Measurements from ENCODE around the gene JPH2.

The JPH2 gene

DNA sequence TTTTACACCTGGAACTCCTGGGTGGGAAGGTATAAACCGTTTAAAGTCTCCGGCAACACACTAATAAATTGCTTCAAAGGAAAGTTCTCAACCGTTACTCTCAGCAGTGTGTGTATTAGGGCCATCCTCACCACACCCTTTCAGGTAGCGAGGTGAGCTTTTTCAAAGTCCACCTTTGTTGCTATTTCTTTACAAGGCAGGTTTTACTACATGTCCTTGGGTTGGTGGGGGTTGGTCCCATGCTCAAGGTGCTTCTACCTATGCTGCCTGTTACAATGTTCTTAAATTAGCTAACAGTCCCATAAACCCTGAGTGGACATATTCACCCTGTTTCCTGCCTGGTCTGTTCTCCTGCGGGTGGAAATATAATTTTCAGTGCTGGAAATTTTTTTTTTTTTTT, 36.7 kb upstream of the JPH2 start:
- H3K9me3 ChIP-seq (ENCODE audit: insufficient read depth, low read length): no peaks in the 10 kb centered on the region
- no peaks in the 10 kb centered on the region for H3K27me3 ChIP-seq (ENCODE audit: low read depth, low read length)
- no peak overlapping the region for H3K4me2 ChIP-seq (ENCODE audit: low read length)
- no peak overlapping the region for H2AFZ ChIP-seq (ENCODE audit: low read depth, low read length)
- H4K20me1 ChIP-seq (ENCODE audit: insufficient read depth, low read length): no peaks in the 10 kb centered on the region
- TF ChIP-seq, protein P1, sequence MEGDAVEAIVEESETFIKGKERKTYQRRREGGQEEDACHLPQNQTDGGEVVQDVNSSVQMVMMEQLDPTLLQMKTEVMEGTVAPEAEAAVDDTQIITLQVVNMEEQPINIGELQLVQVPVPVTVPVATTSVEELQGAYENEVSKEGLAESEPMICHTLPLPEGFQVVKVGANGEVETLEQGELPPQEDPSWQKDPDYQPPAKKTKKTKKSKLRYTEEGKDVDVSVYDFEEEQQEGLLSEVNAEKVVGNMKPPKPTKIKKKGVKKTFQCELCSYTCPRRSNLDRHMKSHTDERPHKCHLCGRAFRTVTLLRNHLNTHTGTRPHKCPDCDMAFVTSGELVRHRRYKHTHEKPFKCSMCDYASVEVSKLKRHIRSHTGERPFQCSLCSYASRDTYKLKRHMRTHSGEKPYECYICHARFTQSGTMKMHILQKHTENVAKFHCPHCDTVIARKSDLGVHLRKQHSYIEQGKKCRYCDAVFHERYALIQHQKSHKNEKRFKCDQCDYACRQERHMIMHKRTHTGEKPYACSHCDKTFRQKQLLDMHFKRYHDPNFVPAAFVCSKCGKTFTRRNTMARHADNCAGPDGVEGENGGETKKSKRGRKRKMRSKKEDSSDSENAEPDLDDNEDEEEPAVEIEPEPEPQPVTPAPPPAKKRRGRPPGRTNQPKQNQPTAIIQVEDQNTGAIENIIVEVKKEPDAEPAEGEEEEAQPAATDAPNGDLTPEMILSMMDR (IDR thresholded peaks at IDR 0.05; ENCODE audit: low read depth, low read length): no peak
- H3K36me3 ChIP-seq (replicated peaks; ENCODE audit: low read depth, low read length): no peaks in the 10 kb centered on the region
- H3K79me2 ChIP-seq (ENCODE audit: low read length): no peaks in the 10 kb centered on the region
- H3K9ac ChIP-seq (ENCODE audit: low read length): no peak overlapping the region
- no peaks in the 10 kb centered on the region for H3K4me1 ChIP-seq (ENCODE audit: low read length)
- no peak overlapping the region for H3K27ac ChIP-seq (ENCODE audit: low read length)
- no peak overlapping the region for H3K4me3 ChIP-seq (ENCODE audit: low read length)

GRCh38 chr20:44222633-44223368, 35.8 kb upstream of the JPH2 start:
- no peak for TF ChIP-seq EZH2phosphoT487 (IDR thresholded peaks at IDR 0.05; ENCODE audit: low read depth)
- TF ChIP-seq, protein P1 (IDR thresholded peaks at IDR 0.05; ENCODE audit: low read depth, low read length): peak; percentile 24; the same call in 1 of the 2 replicates
- no peaks in the 10 kb centered on the region for H3K4me1 ChIP-seq (ENCODE audit: low read length)
- no peaks in the 10 kb centered on the region for H4K20me1 ChIP-seq (ENCODE audit: insufficient read depth, low read length)
- H3K4me2 ChIP-seq (ENCODE audit: low read length): no peak overlapping the region
- no peak overlapping the region for H3K4me3 ChIP-seq (ENCODE audit: low read length)
- H2AFZ ChIP-seq (ENCODE audit: low read depth, low read length): no peak overlapping the region
- no peaks in the 10 kb centered on the region for H3K9me3 ChIP-seq (ENCODE audit: insufficient read depth, low read length)
- no peaks in the 10 kb centered on the region for H3K27me3 ChIP-seq (ENCODE audit: low read depth, low read length)
- H3K9ac ChIP-seq (ENCODE audit: low read length): no peak overlapping the region
- no peaks in the 10 kb centered on the region for H3K36me3 ChIP-seq (replicated peaks; ENCODE audit: low read depth, low read length)
- no peaks in the 10 kb centered on the region for H3K79me2 ChIP-seq (ENCODE audit: low read length)
- no peak overlapping the region for H3K27ac ChIP-seq (ENCODE audit: low read length)

DNA sequence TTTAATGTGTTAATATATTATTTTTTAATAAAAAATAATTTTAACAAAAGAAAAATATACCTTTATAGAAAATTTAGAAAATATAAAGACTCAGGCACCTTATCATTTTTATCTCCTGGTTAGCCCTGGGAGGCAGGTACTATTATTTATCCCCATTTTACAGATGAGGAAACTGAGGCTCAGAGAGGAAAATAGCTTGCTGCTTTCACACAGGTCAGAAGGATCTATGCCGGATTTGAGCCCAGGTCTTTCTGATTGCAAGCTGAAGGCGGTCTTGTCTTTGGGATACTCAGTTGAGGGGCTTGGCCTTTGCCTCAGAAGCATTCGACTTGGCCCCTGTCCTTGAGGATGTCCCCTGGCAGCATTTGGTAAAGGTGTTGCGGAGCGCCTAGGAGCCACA, 35.0 kb upstream of the JPH2 start:
- no peak overlapping the region for H2AFZ ChIP-seq (ENCODE audit: low read depth, low read length)
- H3K4me1 ChIP-seq (ENCODE audit: low read length): no peaks in the 10 kb centered on the region
- H3K4me3 ChIP-seq (ENCODE audit: low read length): no peak overlapping the region
- no peak overlapping the region for H3K27ac ChIP-seq (ENCODE audit: low read length)
- H3K27me3 ChIP-seq (ENCODE audit: low read depth, low read length): no peaks in the 10 kb centered on the region
- no peak overlapping the region for H3K4me2 ChIP-seq (ENCODE audit: low read length)
- no peaks in the 10 kb centered on the region for H3K9me3 ChIP-seq (ENCODE audit: insufficient read depth, low read length)
- TF ChIP-seq, protein P1 (IDR thresholded peaks at IDR 0.05; ENCODE audit: low read depth, low read length): no peak
- TF ChIP-seq EZH2phosphoT487 (IDR thresholded peaks at IDR 0.05; ENCODE audit: low read depth): no peak
- H3K9ac ChIP-seq (ENCODE audit: low read length): no peak overlapping the region
- no peaks in the 10 kb centered on the region for H3K36me3 ChIP-seq (replicated peaks; ENCODE audit: low read depth, low read length)
- H3K79me2 ChIP-seq (ENCODE audit: low read length): no peaks in the 10 kb centered on the region
- no peaks in the 10 kb centered on the region for H4K20me1 ChIP-seq (ENCODE audit: insufficient read depth, low read length)

- no peak overlapping the region for H3K9ac ChIP-seq (ENCODE audit: low read length)
- no peaks in the 10 kb centered on the region for H4K20me1 ChIP-seq (ENCODE audit: insufficient read depth, low read length)
- H3K79me2 ChIP-seq (ENCODE audit: low read length): no peaks in the 10 kb centered on the region
- TF ChIP-seq, protein P1 (IDR thresholded peaks at IDR 0.05; ENCODE audit: low read depth, low read length): no peak
- no peak for TF ChIP-seq EZH2phosphoT487 (IDR thresholded peaks at IDR 0.05; ENCODE audit: low read depth)
- no peaks in the 10 kb centered on the region for H3K27me3 ChIP-seq (ENCODE audit: low read depth, low read length)
- no peak overlapping the region for H3K4me2 ChIP-seq (ENCODE audit: low read length)
- no peaks in the 10 kb centered on the region for H3K36me3 ChIP-seq (replicated peaks; ENCODE audit: low read depth, low read length)
- H3K4me1 ChIP-seq (ENCODE audit: low read length): no peaks in the 10 kb centered on the region
- no peak overlapping the region for H3K27ac ChIP-seq (ENCODE audit: low read length)
- no peaks in the 10 kb centered on the region for H3K9me3 ChIP-seq (ENCODE audit: insufficient read depth, low read length)
- no peak overlapping the region for H2AFZ ChIP-seq (ENCODE audit: low read depth, low read length)
- no peak overlapping the region for H3K4me3 ChIP-seq (ENCODE audit: low read length)
These were observed 34.5 kb upstream of the JPH2 start for GRCh38 chr20:44221368-44221954.

All from OCI-LY3 (cell line).